GM12891 (cell line): ENCODE data around the gene GATA5.

Experiments
- PAX5 ChIP-seq: IDR thresholded peaks from 2 replicates; pipeline ENCODE4 v1.6.1; 2011; ENCODE audit warnings: low read length, moderate library complexity, mild to moderate bottlenecking; ENCODE audit not compliant: insufficient read depth, severe bottlenecking
- POLR2A ChIP-seq: IDR thresholded peaks from 2 replicates; pipeline ENCODE4 v1.6.1; 2011; ENCODE audit warnings: low read depth, low read length, control low read depth
- POLR2AphosphoS5 ChIP-seq: IDR thresholded peaks from 2 replicates; pipeline ENCODE4 v1.6.1; 2011; ENCODE audit warnings: low read depth, low read length, control low read depth
- POU2F2 ChIP-seq: IDR thresholded peaks from 2 replicates; pipeline ENCODE4 v1.6.1; 2011; ENCODE audit warnings: low read depth, mild to moderate bottlenecking, control low read depth, low read length, moderate library complexity
- TAF1 ChIP-seq: IDR thresholded peaks from 2 replicates; pipeline ENCODE4 v1.6.1; 2011; ENCODE audit warnings: low read depth, low read length, control low read depth

DNA sequence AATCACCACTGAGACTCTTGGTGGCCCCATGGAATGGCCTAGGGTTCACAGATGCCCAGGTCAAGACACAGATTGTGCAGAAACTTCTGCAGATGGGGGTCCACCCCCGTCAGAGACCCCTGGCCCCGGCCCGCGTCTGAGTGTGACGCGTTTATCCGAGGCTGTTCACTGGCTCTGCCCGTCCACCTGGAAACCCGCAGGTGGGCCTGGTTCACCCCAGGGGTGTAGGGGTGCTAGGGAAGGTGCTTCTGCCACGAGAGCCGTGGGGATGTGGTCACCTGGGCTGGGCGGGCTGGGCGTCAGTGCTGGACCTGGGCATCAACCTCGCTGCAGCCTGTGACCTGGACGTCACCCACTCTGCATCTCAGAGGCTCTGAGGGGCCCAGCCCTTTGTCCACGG lies 39.5 kb upstream of the GATA5 start:
- no peak for TF ChIP-seq TAF1
- no peak for TF ChIP-seq POLR2AphosphoS5
- no peak for TF ChIP-seq POLR2A
- TF ChIP-seq POU2F2, result no peak
- TF ChIP-seq PAX5, result no peak
